ENCODE data around the gene SLA2.
"Not testable (repeated sequence)": the region's sequence is repeated elsewhere in the genome, so short reads cannot be mapped to it uniquely, and the experiment has no call there.

SLA2 gene

DNA sequence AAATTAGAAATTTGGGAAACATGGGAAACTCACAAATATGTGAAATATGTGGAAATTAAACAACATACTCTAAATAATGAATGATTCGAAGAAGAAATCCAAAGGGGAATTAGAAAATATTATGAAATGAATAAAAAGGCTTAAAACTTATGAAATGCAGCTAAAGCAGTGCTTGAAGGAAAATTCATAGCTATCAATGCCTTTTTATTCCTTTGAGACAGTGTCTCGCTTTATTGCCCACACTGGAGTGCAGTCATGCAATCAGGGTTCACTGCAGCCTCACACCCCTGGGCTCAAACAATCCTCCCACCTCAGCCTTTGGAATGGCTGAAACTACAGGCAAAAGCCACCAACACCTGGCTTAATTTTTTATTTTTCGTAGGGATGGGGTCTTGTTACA is 80.5 kb downstream of the SLA2 start:
- no peak for DNase-seq (ENCODE audit: low spot score)
- Histone ChIP-seq H3K27ac (no peak overlapping the region), H3K4me3 (no peak overlapping the region)
- no peak for TF ChIP-seq CTCF (IDR thresholded peaks at IDR 0.05)

GRCh38 chr20:36564726-36565121 is 81.3 kb downstream of the SLA2 start:
- not testable (repeated sequence) for H3K4me3 ChIP-seq; H3K27ac ChIP-seq; DNase-seq (ENCODE audit: low spot score)

DNA sequence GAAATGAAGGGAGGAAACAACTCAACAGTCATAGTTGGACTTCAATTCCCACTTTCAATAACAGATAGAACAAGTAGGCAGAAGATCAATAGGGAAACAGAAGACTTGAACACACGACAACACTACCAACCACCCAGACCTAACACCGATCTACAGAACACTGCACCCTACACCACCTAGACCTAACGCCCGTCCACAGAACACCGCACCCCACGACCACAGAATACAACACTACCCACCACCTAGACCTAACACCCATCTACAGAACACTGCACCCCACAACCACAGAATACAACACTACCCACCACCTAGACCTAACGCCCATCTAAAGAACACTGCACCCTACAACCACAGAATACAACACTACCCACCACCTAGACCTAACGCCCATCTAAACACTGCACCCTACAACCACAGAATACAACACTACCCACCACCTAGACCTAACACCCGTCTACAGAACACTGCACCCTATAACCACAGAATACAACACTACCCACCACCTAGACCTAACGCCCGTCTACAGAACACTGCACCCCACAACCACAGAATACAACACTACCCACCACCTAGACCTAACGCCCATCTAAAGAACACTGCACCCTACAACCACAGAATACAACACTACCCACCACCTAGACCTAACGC is 81.8 kb downstream of the SLA2 start:
- not testable (repeated sequence) for DNase-seq (ENCODE audit: low spot score); H3K27ac ChIP-seq; H3K4me3 ChIP-seq

- H3K4me3 ChIP-seq = no peak overlapping the region
- TF ChIP-seq CTCF (IDR thresholded peaks at IDR 0.05) = no peak
- no peak overlapping the region for H3K27ac ChIP-seq
- DNase-seq (ENCODE audit: low spot score) = no peak
These were observed 82.6 kb downstream of the SLA2 start for GRCh38 chr20:36563374-36563773.

- no peak for TF ChIP-seq CTCF (IDR thresholded peaks at IDR 0.05)
- Histone ChIP-seq H3K27ac (no peak overlapping the region), H3K4me3 (no peak overlapping the region)
- DNase-seq (ENCODE audit: low spot score) = no peak
These were observed 83.3 kb downstream of the SLA2 start for GRCh38 chr20:36562724-36563123.

Data from coronary artery (tissue), 2 donors.